Measurements from ENCODE around the gene PIK3R1.

The PIK3R1 gene

GRCh38 chr5:68215208-68215897 lies at the start of gene PIK3R1:
Gene PIK3R1, plus strand, starts transcription at chr5:68215756. Its CDS starts 10,920 bp downstream, at chr5:68226676.
- DNase-seq (ENCODE audit: low spot score) = peak; percentile 92

DNA sequence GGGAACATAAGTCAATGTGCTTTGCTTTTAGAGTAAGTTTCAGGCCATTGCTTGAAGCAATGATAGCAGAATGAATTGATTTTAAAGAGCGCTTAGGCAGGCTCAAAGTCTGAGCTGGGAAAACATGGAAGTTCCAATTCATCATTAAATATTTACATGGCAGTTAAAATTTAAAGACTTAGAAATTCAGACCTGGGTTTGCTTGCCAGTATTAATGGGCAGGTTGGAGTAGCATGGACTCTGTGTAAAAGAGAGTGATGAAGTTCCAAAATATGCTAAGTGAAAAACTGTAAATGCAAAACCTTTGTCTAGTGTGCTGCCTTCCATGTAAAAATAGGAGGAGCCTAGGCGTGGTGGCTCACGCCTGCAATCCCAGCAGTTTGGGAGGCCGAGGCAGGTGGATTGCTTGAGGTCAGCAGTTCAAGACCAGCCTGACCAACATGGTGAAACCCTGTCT lies 48.3 kb upstream of the PIK3R1 start:
- no peak for DNase-seq (ENCODE audit: low spot score)

GRCh38 chr5:68169903-68170302 lies 45.7 kb upstream of the PIK3R1 start:
- no peak for DNase-seq (ENCODE audit: low spot score)

- no peak for DNase-seq (ENCODE audit: low spot score)
Measured at GRCh38 chr5:68170826-68171558, 44.6 kb upstream of the PIK3R1 start.

- no peak for DNase-seq (ENCODE audit: low spot score)
Measured at GRCh38 chr5:68172314-68172713, 43.2 kb upstream of the PIK3R1 start.

GRCh38 chr5:68173007-68173406 lies 42.5 kb upstream of the PIK3R1 start:
- no peak for DNase-seq (ENCODE audit: low spot score)

- no peak for DNase-seq (ENCODE audit: low spot score)
Measured at GRCh38 chr5:68176253-68176652, 39.3 kb upstream of the PIK3R1 start.

- DNase-seq (ENCODE audit: low spot score) = no peak
Measured at GRCh38 chr5:68176802-68177479, 38.6 kb upstream of the PIK3R1 start.

GRCh38 chr5:68177676-68178075 lies 37.9 kb upstream of the PIK3R1 start:
- DNase-seq (ENCODE audit: low spot score) = no peak

DNA sequence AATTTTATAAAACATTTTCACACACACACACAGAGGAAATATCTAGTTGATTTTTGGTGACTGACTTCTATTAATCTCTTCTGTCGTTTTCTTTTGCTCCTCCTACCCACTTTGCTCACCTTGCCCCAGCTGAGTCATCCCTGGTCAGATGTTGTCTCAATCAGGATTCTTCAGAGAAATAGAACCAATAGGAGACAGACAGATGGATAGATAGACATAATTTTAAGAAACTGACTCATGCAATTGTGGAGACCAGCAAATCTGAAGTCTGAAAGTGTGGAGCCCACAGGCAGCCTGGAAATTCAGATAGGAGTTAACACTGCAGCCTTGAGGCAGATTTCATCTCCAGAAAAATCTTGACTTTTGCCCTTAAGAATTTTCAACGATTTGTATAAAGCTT lies 37.0 kb upstream of the PIK3R1 start:
- no peak for DNase-seq (ENCODE audit: low spot score)

- DNase-seq (ENCODE audit: low spot score) = no peak
Measured at GRCh38 chr5:68180121-68181038, 35.2 kb upstream of the PIK3R1 start.

GRCh38 chr5:68181039-68181599 lies 34.4 kb upstream of the PIK3R1 start:
- no peak for DNase-seq (ENCODE audit: low spot score)

- DNase-seq (ENCODE audit: low spot score) = no peak
Measured at GRCh38 chr5:68182094-68182493, 33.5 kb upstream of the PIK3R1 start.

DNA sequence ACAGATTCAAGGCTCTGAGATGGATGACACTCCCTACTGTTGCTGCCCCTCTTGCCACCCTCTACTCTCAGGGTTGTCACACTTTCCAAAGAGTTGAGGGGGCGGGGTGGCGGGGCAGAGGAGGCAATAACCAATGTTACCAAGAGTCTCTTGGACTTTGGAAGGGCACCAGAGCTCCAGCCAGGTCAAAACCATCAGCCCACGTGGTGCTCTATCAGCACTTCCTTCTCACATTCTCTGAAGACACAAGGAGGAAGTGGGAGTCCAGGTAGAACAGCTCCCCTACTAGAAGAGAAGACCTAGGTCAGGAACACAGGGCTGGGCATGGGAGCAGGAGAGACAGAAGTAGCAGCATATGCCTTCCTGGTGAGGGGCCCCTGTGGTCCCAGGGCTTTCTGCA lies 33.0 kb upstream of the PIK3R1 start:
- no peak for DNase-seq (ENCODE audit: low spot score)

DNA sequence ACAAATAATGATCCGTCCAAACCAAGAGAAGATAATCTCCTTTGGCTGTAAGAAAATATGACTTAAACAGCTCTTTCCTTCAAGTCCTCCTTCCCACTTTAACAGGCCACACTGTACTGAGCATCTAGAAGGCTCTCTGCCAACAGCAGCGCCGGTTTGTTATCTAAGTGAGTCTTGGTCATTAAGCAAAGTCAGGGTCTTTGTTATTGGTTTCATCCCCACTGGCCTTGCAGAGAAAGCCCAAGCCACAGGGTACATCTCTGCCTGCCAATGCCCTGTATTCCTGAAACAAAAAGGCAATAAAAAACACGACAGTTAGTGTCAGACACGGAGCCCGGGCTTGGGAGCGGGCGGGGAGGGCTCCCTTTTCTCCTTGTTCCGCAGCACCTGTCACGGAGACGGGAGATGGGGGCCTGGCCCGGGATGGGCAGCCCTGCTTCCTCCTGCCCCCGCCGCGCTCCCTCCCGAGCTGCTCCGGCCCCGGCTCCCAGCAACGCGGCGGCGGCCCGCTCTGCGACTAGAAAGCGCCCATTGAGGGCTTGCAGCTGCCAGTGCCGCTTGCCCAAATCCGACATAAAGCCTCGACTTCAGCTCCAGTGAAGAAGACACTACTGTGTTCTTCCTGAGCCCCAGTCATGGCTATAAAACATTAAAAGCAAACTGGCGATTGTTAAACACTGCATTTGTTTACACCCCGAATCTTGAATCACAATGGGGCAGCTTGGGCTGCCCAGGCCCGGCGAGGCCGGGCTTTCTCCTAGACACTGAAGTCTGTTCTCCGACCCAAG lies 28.1 kb upstream of the PIK3R1 start:
- peak; percentile 13 for DNase-seq (ENCODE audit: low spot score)

- no peak for DNase-seq (ENCODE audit: low spot score)
Measured at GRCh38 chr5:68189171-68189570, 26.4 kb upstream of the PIK3R1 start.

DNA sequence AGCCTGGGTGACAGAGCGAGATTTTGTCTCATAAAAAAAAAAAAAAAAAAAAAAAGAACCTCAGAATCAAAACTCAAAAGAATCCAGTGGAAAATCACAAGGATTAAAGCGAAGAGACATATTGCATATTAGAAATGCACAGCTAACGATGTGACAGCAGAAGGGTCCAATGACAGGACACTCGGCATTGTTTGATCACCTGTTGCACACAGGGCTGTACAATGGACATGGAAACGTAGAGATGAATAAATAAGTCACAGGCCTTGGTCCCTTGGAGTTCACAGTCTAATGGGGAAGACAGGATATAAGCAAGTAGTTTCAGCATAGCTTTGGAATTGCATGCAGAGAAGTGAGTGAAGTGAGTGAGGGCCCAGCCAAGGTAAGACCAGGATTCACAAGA lies 25.9 kb upstream of the PIK3R1 start:
- no peak for DNase-seq (ENCODE audit: low spot score)

DNA sequence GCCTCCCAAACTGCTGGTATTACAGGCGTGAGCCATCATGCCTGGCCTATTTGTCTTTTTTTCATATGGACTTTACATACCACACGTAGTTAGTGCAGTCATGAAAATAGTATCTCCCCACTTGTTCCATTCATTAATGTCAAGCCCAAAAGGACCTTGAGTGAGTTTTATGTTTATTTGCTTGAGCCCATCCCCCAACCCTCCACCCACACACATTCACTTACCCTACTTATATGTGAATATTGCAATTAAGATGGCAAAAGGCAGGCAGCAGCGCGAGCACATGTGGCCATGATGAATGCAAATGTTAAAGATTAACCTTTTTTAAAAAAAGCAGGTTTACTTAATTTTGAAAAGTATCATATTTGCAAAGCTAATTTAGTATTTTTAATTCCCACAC lies 24.9 kb upstream of the PIK3R1 start:
- no peak for DNase-seq (ENCODE audit: low spot score)

DNA sequence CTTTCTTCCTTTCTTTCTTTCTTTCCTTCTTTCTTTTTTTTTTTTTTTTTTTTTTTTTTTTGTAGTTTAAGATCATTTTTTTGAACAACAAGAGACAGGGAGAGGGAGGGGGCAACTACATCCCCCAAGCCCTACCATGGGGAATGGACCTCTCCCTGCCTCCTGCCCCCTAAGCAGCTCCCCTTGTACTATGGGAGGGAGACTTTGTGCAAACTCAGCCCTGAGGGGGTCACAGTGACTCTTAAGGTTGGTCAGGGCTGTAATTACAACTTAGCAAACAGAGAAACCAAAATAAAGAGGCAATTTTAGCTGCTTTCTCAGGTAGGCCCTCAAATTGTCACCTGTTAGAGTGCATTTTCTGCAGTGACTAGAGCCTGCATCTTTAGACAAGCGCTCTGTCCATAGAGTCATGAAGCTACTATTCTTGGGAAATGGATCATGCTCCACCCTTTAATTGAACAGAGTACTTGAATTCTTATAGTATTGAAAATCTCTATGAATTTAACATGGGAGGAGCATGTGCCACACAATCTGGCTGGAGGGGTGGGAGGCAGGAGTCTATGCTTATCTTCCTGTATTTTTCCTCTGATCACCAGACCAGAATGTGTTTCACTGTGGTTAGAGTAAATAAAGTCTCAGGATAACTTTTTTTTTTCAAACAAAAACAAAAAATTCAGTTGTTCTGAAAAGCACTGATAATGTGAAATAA lies 24.3 kb upstream of the PIK3R1 start:
- no peak for DNase-seq (ENCODE audit: low spot score)

DNA sequence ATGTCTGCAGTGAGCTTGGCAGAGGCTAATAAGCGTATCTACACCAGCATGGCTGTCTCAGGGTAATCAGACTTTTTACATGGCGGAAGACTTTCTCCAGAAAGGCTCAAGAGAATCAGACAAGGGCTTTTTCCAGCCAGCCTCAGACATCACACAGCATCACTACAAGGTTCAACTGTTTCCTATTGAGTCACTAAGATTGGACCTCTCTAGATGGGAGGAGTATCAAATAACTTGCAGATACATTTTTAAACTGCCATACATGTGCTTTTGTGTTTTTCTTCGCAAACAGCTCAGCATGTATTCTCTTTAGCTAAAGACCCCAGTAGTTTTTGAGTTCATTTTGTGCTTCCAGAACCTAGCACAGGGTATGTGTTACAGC lies 22.9 kb upstream of the PIK3R1 start:
- no peak for DNase-seq (ENCODE audit: low spot score)

Measured in hepatic stellate cell (primary cell).